HCT116 (cell line): ENCODE measurements around the gene MAP4K4. TPM values are rescaled to one million over a fixed set of nuclear protein-coding genes. Genes with fewer than 3 reads are reported as not detected.

Source experiments
- ATAC-seq: fragments of 200-7000 bp; cut with Tn5 transposase; 2 replicates; pipeline ENCODE4 v1.9.1; 2020; ENCODE audit warnings: mild to moderate bottlenecking, moderate library complexity
- BruUV-seq: library from RNA; stranded (reverse); fragments of 400-500 nt; replicated peaks from 2 replicates; lab custom pipeline; 2021; lab: Mats Ljungman, UMichigan
- CTCF ChIA-PET: fragments of 300-600 bp; sonication (Branson Sonifier 250); formaldehyde crosslinking; loops from one replicate; lab custom pipeline; 2021; ENCODE audit warnings: antibody characterized with exemption; lab: Charles Lee
- POLR2A ChIA-PET: fragments of 300-600, 350-600 bp; sonication (Branson Sonifier 250); formaldehyde crosslinking; loops from one replicate; lab custom pipeline; 2021; ENCODE audit warnings: antibody characterized with exemption; lab: Charles Lee
- RAD21 ChIA-PET, 2 experiments: fragments of 300-600 bp; sonication (Branson Sonifier 250); formaldehyde crosslinking; loops; one replicate each; lab custom pipeline; 2023; ENCODE audit warnings: low total read pairs in 2 of 2; ENCODE audit not compliant: uncharacterized antibody in 2 of 2, unreplicated experiment in 2 of 2, low non-redundant PET in 1 of 2; lab: Charles Lee
- DNase-seq: peaks from one replicate; pipeline ENCODE4 v3.0.0-alpha.2; 2010; ENCODE audit warnings: low read depth, low spot score
- H2AFZ ChIP-seq: fragments of 200-600 bp; shearing (Covaris generic), sonication (generic); 2 replicates; pipeline ENCODE4 v1.6.1; 2017; ENCODE audit warnings: low read depth, mixed run types, mixed read lengths, antibody characterized with exemption, low read length; ENCODE audit not compliant: poor library complexity, severe bottlenecking
- H3K27ac ChIP-seq: 2 replicates; pipeline ENCODE4 v1.5.1; 2012; ENCODE audit warnings: low read depth, low read length
- H3K27me3 ChIP-seq: fragments of 200-600 bp; sonication (generic); 2 replicates; pipeline ENCODE4 v1.6.1; 2016; ENCODE audit warnings: mixed run types, low read length, mixed read lengths; ENCODE audit not compliant: insufficient read depth
- H3K36me3 ChIP-seq, 2 experiments: fragments of 200-500 bp in 1 of 2; fragments of 200-600 bp in 1 of 2; sonication (Bioruptor generic) in 1 of 2; sonication (generic) in 1 of 2; 2 replicates each; pipeline versions ENCODE4 v1.5.1 to v1.6.1; 2014 to 2016; ENCODE audit warnings: low read length in 2 of 2, inconsistent platforms in 1 of 2, mixed read lengths in 1 of 2, mixed run types in 1 of 2; ENCODE audit not compliant: insufficient read depth in 2 of 2, control insufficient read depth in 1 of 2
- H3K4me1 ChIP-seq, 2 experiments: fragments of 200-600 bp in 1 of 2; sonication (generic) in 1 of 2; 2 replicates each; pipeline versions ENCODE4 v1.5.1 to v1.6.1; 2012 to 2017; ENCODE audit warnings: low read length in 2 of 2, inconsistent platforms in 1 of 2, mild to moderate bottlenecking in 1 of 2, mixed read lengths in 1 of 2, mixed run types in 1 of 2, moderate library complexity in 1 of 2; ENCODE audit not compliant: insufficient read depth in 2 of 2, control insufficient read depth in 1 of 2
- H3K4me2 ChIP-seq: fragments of 200-600 bp; sonication (generic); 2 replicates; pipeline ENCODE4 v1.6.1; 2017; ENCODE audit warnings: mixed run types, low read length, mixed read lengths
- H3K4me3 ChIP-seq, 2 experiments: fragments of 200-600 bp in 1 of 2; sonication (generic) in 1 of 2; replicated peaks in 1 of 2; 2 replicates each; pipeline ENCODE4 v1.5.1; 2011 to 2016; ENCODE audit warnings: low read length in 2 of 2, control low read depth in 1 of 2, low read depth in 1 of 2, mild to moderate bottlenecking in 1 of 2, mixed read lengths in 1 of 2, mixed run types in 1 of 2
- H3K79me2 ChIP-seq: fragments of 200-600 bp; sonication (generic); 2 replicates; pipeline ENCODE4 v1.6.1; 2017; ENCODE audit warnings: mild to moderate bottlenecking, mixed run types, low read length, moderate library complexity, mixed read lengths; ENCODE audit not compliant: insufficient read depth
- H3K9ac ChIP-seq: fragments of 200-600 bp; sonication (generic); 2 replicates; pipeline ENCODE4 v1.6.1; 2016; ENCODE audit warnings: low read length, mixed read lengths
- H3K9me2 ChIP-seq: fragments of 200-600 bp; sonication (generic), shearing (Covaris generic); 2 replicates; pipeline ENCODE4 v1.6.1; 2017; ENCODE audit warnings: mixed run types, mild to moderate bottlenecking, moderate library complexity; ENCODE audit not compliant: insufficient read depth
- H3K9me3 ChIP-seq, 2 experiments: fragments of 200-500 bp in 1 of 2; fragments of 200-600 bp in 1 of 2; sonication (Bioruptor generic) in 1 of 2; sonication (generic) in 1 of 2; 2 replicates each; pipeline ENCODE4 v1.6.1; 2014 to 2017; ENCODE audit warnings: low read length in 2 of 2, mixed read lengths in 2 of 2, inconsistent platforms in 1 of 2, low read depth in 1 of 2, mild to moderate bottlenecking in 1 of 2, mixed run types in 1 of 2, moderate library complexity in 1 of 2; ENCODE audit not compliant: control insufficient read depth in 1 of 2, insufficient read depth in 1 of 2
- H4K20me1 ChIP-seq: fragments of 200-600 bp; sonication (generic), shearing (Covaris generic); 2 replicates; pipeline ENCODE4 v1.6.1; 2017; ENCODE audit warnings: mixed run types, mild to moderate bottlenecking, moderate library complexity; ENCODE audit not compliant: insufficient read depth
- ATF3 ChIP-seq: IDR thresholded peaks from 2 replicates; pipeline ENCODE4 v1.6.1; 2012
- CEBPB ChIP-seq: IDR thresholded peaks from 2 replicates; pipeline ENCODE4 v1.6.1; 2012; ENCODE audit warnings: low read depth
- CTCF ChIP-seq, 3 experiments: fragments of 200-600 bp in 1 of 3; sonication (generic) in 1 of 3; IDR thresholded peaks in 2 of 3; conservative IDR thresholded peaks in 1 of 3; 2 replicates each; pipeline ENCODE4 v1.5.1; 2012 to 2017; ENCODE audit warnings: low read depth in 2 of 3, low read length in 2 of 3, antibody characterized with exemption in 1 of 3, borderline replicate concordance in 1 of 3, control low read depth in 1 of 3, mild to moderate bottlenecking in 1 of 3, mixed read lengths in 1 of 3, mixed run types in 1 of 3, moderate library complexity in 1 of 3; ENCODE audit not compliant: insufficient read depth in 1 of 3
- EZH2phosphoT487 ChIP-seq: fragments of 200-600 bp; IDR thresholded peaks from 2 replicates; pipeline ENCODE4 v1.6.1; 2018; ENCODE audit warnings: antibody characterized with exemption, borderline replicate concordance
- FOSL1 ChIP-seq: IDR thresholded peaks from 2 replicates; pipeline ENCODE4 v1.6.1; 2012; ENCODE audit warnings: low read depth
- JUND ChIP-seq: IDR thresholded peaks from 2 replicates; pipeline ENCODE4 v1.6.1; 2012
- MAX ChIP-seq: IDR thresholded peaks from 2 replicates; pipeline ENCODE4 v1.6.1; 2012
- POLR2A ChIP-seq: IDR thresholded peaks from 2 replicates; pipeline ENCODE4 v1.7.0; 2011; ENCODE audit warnings: borderline replicate concordance; ENCODE audit not compliant: insufficient read depth, insufficient read length; ENCODE audit errors: extremely low read depth
- POLR2AphosphoS5 ChIP-seq: IDR thresholded peaks from 2 replicates; pipeline ENCODE4 v1.6.1; 2011; ENCODE audit warnings: mild to moderate bottlenecking, low read depth, low read length, moderate library complexity
- RAD21 ChIP-seq: IDR thresholded peaks from 2 replicates; pipeline ENCODE4 v1.6.1; 2012; ENCODE audit warnings: low read depth, mild to moderate bottlenecking
- SIN3A ChIP-seq: IDR thresholded peaks from 2 replicates; pipeline ENCODE4 v1.6.1; 2012; ENCODE audit warnings: low read depth
- SP1 ChIP-seq: IDR thresholded peaks from 2 replicates; pipeline ENCODE4 v1.6.1; 2012; ENCODE audit warnings: low read depth
- SRF ChIP-seq: IDR thresholded peaks from 2 replicates; pipeline ENCODE4 v1.6.1; 2012; ENCODE audit warnings: low read depth
- TCF7L2 ChIP-seq: IDR thresholded peaks from 2 replicates; pipeline ENCODE4 v1.7.0; 2011; ENCODE audit warnings: borderline replicate concordance, inconsistent platforms; ENCODE audit not compliant: insufficient read depth, insufficient read length; ENCODE audit errors: extremely low read depth
- YY1 ChIP-seq: IDR thresholded peaks from 2 replicates; pipeline ENCODE4 v1.6.1; 2011; ENCODE audit warnings: low read length, low read depth, moderate library complexity, mild to moderate bottlenecking; ENCODE audit not compliant: insufficient replicate concordance; ENCODE audit errors: extremely low read depth
- ZFX ChIP-seq: fragments of 450-650 bp; IDR thresholded peaks from 2 replicates; pipeline ENCODE4 v1.6.1; 2017
- ZNF274 ChIP-seq: fragments of 200-500 bp; sonication (Bioruptor generic); IDR thresholded peaks from 2 replicates; pipeline ENCODE4 v1.6.1; 2014; ENCODE audit warnings: mild to moderate bottlenecking, low read depth, low read length, inconsistent platforms
- intact Hi-C: fragments of 100-400 bp; cut with micrococcal nuclease; formaldehyde crosslinking; loops from 2 replicates; pipeline ENCODE4 v1.10.0; 2022
- total RNA-seq: library from RNA; stranded (reverse); gene quantifications from one replicate; pipeline ENCODE4 v1.2.1, GENCODE V29; 2021; ENCODE audit not compliant: unreplicated experiment

Gene MAP4K4
- total RNA-seq, 1 experiment from 2014 or later = 62.3 TPM

- H3K9me2 ChIP-seq = no peaks in the 10 kb centered on the region
- no peak overlapping the region for H2AFZ ChIP-seq
- POLR2A ChIA-PET = no interaction called here
- DNase-seq (no peak), ATAC-seq (peak; percentile 61)
- H3K9me3 ChIP-seq = no peaks in the 10 kb centered on the region
- BruUV-seq = no TSS peak
- intact Hi-C loops = no loop called here
- RAD21 ChIA-PET = no interaction called here
- no peaks in the 10 kb centered on the region for H3K36me3 ChIP-seq
- H3K4me3 ChIP-seq = 0 out of 4 replicates have a peak overlapping the region, but pooled peaks of 1 of the 2 experiments have one; percentile 18
- no peak for TF ChIP-seq POLR2AphosphoS5
- no peak for TF ChIP-seq YY1
- TF ChIP-seq ZNF274 = no peak
- no peak for TF ChIP-seq SP1
- no peaks in the 10 kb centered on the region for H4K20me1 ChIP-seq
- H3K27me3 ChIP-seq = no peaks in the 10 kb centered on the region
- H3K27ac ChIP-seq = peak overlapping the region; percentile 19; the same call in 1 of the 2 replicates
- H3K4me2 ChIP-seq = peak overlapping the region; percentile 60
- peaks cover 9 to 41% of the 10 kb centered on the region in 2 experiments; a peak in 3 of 4 replicates for H3K4me1 ChIP-seq
- peaks cover 55% of the 10 kb centered on the region for H3K79me2 ChIP-seq
- 0 out of 2 replicates have a peak overlapping the region, but pooled peaks have one; percentile 7 for H3K9ac ChIP-seq
- CTCF ChIA-PET = no interaction called here
Observed at GRCh38 chr2:101805152-101806088, 107.9 kb downstream of the MAP4K4 start.

- ChIA-PET POLR2A (no interaction called here), CTCF (no interaction called here), RAD21 (no interaction called here)
- peak overlapping the region; percentile 19; the same call in 1 of the 2 replicates for H3K27ac ChIP-seq
- peak overlapping the region; percentile 60 for H3K4me2 ChIP-seq
- no peaks in the 10 kb centered on the region for H4K20me1 ChIP-seq
- peaks cover 9 to 41% of the 10 kb centered on the region in 2 experiments; a peak in 3 of 4 replicates for H3K4me1 ChIP-seq
- H3K27me3 ChIP-seq = no peaks in the 10 kb centered on the region
- ATAC-seq (peak; percentile 55), DNase-seq (peak; percentile 16)
- H3K36me3 ChIP-seq = no peaks in the 10 kb centered on the region
- H3K9ac ChIP-seq = 0 out of 2 replicates have a peak overlapping the region, but pooled peaks have one; percentile 7
- no peaks in the 10 kb centered on the region for H3K9me3 ChIP-seq
- intact Hi-C loops = no loop called here
- BruUV-seq = no TSS peak
- H3K79me2 ChIP-seq = peaks cover 59% of the 10 kb centered on the region
- TF ChIP-seq CEBPB (no peak), POLR2A (no peak), SRF (no peak), ZNF274 (no peak), EZH2phosphoT487 (no peak), ZFX (no peak), ATF3 (no peak), FOSL1 (peak; percentile 57), MAX (0 out of 2 replicates have a peak, but pooled peaks have one; percentile 14), YY1 (no peak), SP1 (peak; percentile 28; the same call in 1 of the 2 replicates), JUND (peak; percentile 56; the same call in 1 of the 2 replicates), TCF7L2 (no peak), SIN3A (no peak), RAD21 (no peak), CTCF (IDR thresholded peaks at IDR 0.05 in 2 of 3, conservative IDR thresholded peaks at IDR 0.05 in 1 of 3; ENCODE audit: borderline replicate concordance in 1 of 3, insufficient read depth in 1 of 3, low read depth in 2 of 3, low read length in 2 of 3) (no peak)
- 0 out of 4 replicates have a peak overlapping the region, but pooled peaks of 1 of the 2 experiments have one; percentile 18 for H3K4me3 ChIP-seq
- H3K9me2 ChIP-seq = no peaks in the 10 kb centered on the region
- no peak overlapping the region for H2AFZ ChIP-seq
Observed at GRCh38 chr2:101806123-101806522, 108.6 kb downstream of the MAP4K4 start.
